Measurements from ENCODE around the gene HELT.

Gene HELT

GRCh38 chr4:185054886-185055285, 36.6 kb downstream of the HELT start:
- H3K27ac ChIP-seq = no peak overlapping the region
- H3K27me3 ChIP-seq (ENCODE audit: insufficient read depth, low read depth, severe bottlenecking) = no peaks in the 10 kb centered on the region
- no peaks in the 10 kb centered on the region for H3K36me3 ChIP-seq
- H3K4me3 ChIP-seq (ENCODE audit: low read depth, low read length) = no peak overlapping the region
- no peak for TF ChIP-seq CTCF (IDR thresholded peaks at IDR 0.05; ENCODE audit: low read depth, low read length)
- peaks cover 4% of the 10 kb centered on the region for H3K9me3 ChIP-seq (ENCODE audit: severe bottlenecking)
- DNase-seq = no peak

- Histone ChIP-seq H3K9me3 (ENCODE audit: severe bottlenecking) (no peaks in the 10 kb centered on the region), H3K36me3 (no peaks in the 10 kb centered on the region), H3K27me3 (ENCODE audit: insufficient read depth, low read depth, severe bottlenecking) (no peaks in the 10 kb centered on the region), H3K4me3 (ENCODE audit: low read depth, low read length) (no peak overlapping the region), H3K27ac (no peak overlapping the region)
- DNase-seq = no peak
- TF ChIP-seq CTCF (IDR thresholded peaks at IDR 0.05; ENCODE audit: low read depth, low read length) = no peak
Observed at GRCh38 chr4:185061610-185062009, 43.3 kb downstream of the HELT start.

- TF ChIP-seq CTCF (IDR thresholded peaks at IDR 0.05; ENCODE audit: low read depth, low read length) = no peak
- Histone ChIP-seq H3K4me3 (ENCODE audit: low read depth, low read length) (no peak overlapping the region), H3K9me3 (ENCODE audit: severe bottlenecking) (no peaks in the 10 kb centered on the region), H3K36me3 (no peaks in the 10 kb centered on the region), H3K27me3 (ENCODE audit: insufficient read depth, low read depth, severe bottlenecking) (no peaks in the 10 kb centered on the region), H3K27ac (no peak overlapping the region)
- no peak for DNase-seq
Observed at GRCh38 chr4:185062606-185063005, 44.3 kb downstream of the HELT start.

GRCh38 chr4:185066179-185066578, 47.9 kb downstream of the HELT start:
- Histone ChIP-seq H3K4me3 (ENCODE audit: low read depth, low read length) (no peak overlapping the region), H3K27ac (no peak overlapping the region), H3K9me3 (ENCODE audit: severe bottlenecking) (no peaks in the 10 kb centered on the region), H3K27me3 (ENCODE audit: insufficient read depth, low read depth, severe bottlenecking) (no peaks in the 10 kb centered on the region), H3K36me3 (no peaks in the 10 kb centered on the region)
- DNase-seq = no peak
- no peak for TF ChIP-seq CTCF (IDR thresholded peaks at IDR 0.05; ENCODE audit: low read depth, low read length)

- TF ChIP-seq CTCF (IDR thresholded peaks at IDR 0.05; ENCODE audit: low read depth, low read length) = no peak
- Histone ChIP-seq H3K27me3 (ENCODE audit: insufficient read depth, low read depth, severe bottlenecking) (no peaks in the 10 kb centered on the region), H3K27ac (no peak overlapping the region), H3K9me3 (ENCODE audit: severe bottlenecking) (no peaks in the 10 kb centered on the region), H3K36me3 (no peaks in the 10 kb centered on the region), H3K4me3 (ENCODE audit: low read depth, low read length) (no peak overlapping the region)
- no peak for DNase-seq
Observed at GRCh38 chr4:185068837-185069236, 50.5 kb downstream of the HELT start.

All from WERI-Rb-1 (cell line).